Measurements from ENCODE around the gene KANSL1.

GRCh38 chr17:46080118-46081017 lies 112.9 kb downstream of the KANSL1 start:
- TF ChIP-seq CTCF (IDR thresholded peaks at IDR 0.05) (no peak), POLR2A (IDR thresholded peaks at IDR 0.05) (no peak)
